ENCODE measurements around the gene STX10.

DNA sequence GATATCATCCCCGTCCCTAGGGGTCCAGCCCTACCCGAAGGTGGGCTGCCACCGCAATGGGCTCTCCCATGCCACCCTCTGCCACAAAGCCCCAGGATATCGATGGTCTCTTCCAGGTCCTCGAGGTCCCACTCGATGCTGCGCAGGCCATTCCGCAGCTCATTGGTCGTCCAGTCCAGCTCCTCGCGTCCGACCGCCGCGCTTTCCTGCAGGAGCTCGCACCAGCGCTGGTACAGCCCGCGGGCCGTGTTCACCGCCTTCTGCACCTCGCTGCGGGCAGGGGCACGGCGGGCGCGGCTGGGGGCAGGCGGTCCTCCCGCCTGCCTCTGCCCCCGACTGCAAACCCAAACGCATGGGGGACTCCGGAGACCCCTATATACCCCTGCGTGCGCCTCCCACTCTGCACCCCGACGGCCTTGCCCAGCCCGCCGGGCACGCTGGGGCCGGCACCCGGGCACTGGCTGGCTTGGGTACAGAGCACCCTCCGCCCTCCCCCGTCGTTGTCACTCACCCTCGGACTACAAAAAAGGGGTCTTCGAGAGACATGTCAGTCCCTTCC, 468 bp downstream of the STX10 start:
- TF ChIP-seq, protein P1, sequence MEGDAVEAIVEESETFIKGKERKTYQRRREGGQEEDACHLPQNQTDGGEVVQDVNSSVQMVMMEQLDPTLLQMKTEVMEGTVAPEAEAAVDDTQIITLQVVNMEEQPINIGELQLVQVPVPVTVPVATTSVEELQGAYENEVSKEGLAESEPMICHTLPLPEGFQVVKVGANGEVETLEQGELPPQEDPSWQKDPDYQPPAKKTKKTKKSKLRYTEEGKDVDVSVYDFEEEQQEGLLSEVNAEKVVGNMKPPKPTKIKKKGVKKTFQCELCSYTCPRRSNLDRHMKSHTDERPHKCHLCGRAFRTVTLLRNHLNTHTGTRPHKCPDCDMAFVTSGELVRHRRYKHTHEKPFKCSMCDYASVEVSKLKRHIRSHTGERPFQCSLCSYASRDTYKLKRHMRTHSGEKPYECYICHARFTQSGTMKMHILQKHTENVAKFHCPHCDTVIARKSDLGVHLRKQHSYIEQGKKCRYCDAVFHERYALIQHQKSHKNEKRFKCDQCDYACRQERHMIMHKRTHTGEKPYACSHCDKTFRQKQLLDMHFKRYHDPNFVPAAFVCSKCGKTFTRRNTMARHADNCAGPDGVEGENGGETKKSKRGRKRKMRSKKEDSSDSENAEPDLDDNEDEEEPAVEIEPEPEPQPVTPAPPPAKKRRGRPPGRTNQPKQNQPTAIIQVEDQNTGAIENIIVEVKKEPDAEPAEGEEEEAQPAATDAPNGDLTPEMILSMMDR (IDR thresholded peaks at IDR 0.05) = no peak
- TF ChIP-seq ZNF317 (CRISPR knock-in tag; IDR thresholded peaks at IDR 0.05; ENCODE audit: borderline replicate concordance, low read depth) (no peak), ATF3 (CRISPR knock-in tag; conservative IDR thresholded peaks at IDR 0.05) (no peak), STAT6 (CRISPR knock-in tag; conservative IDR thresholded peaks at IDR 0.05; ENCODE audit: low read depth) (no peak), MYBL2 (CRISPR knock-in tag; IDR thresholded peaks at IDR 0.05) (no peak), IRF1 (CRISPR knock-in tag; IDR thresholded peaks at IDR 0.05) (no peak), NR1H2 (CRISPR knock-in tag; IDR thresholded peaks at IDR 0.05) (no peak)
- TF ChIP-seq, protein P2, sequence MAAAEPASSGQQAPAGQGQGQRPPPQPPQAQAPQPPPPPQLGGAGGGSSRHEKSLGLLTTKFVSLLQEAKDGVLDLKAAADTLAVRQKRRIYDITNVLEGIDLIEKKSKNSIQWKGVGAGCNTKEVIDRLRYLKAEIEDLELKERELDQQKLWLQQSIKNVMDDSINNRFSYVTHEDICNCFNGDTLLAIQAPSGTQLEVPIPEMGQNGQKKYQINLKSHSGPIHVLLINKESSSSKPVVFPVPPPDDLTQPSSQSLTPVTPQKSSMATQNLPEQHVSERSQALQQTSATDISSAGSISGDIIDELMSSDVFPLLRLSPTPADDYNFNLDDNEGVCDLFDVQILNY (CRISPR knock-in tag; IDR thresholded peaks at IDR 0.05) = no peak; the same call in 1 of the 2 replicates

Measured in WTC11 (cell line).